Neuron (in vitro differentiated cells): Measurements from ENCODE around the gene CALCR.

Source experiments
- H2AFZ ChIP-seq: one replicate; pipeline ENCODE4 v1.6.1; 2013; ENCODE audit warnings: low read depth, mild to moderate bottlenecking, inconsistent platforms, low read length, moderate library complexity
- H3K27me3 ChIP-seq: one replicate; pipeline ENCODE4 v1.6.1; 2013; ENCODE audit warnings: low read length; ENCODE audit not compliant: insufficient read depth
- H3K36me3 ChIP-seq: one replicate; pipeline ENCODE4 v1.6.1; 2013; ENCODE audit warnings: low read length; ENCODE audit not compliant: insufficient read depth
- H3K4me1 ChIP-seq: one replicate; pipeline ENCODE4 v1.6.1; 2013; ENCODE audit warnings: low read length; ENCODE audit not compliant: insufficient read depth
- H3K4me3 ChIP-seq: 2 replicates; pipeline ENCODE4 v1.5.1; 2013; ENCODE audit warnings: mild to moderate bottlenecking, low read length, moderate library complexity
- H3K9me3 ChIP-seq: one replicate; pipeline ENCODE4 v1.6.1; 2013; ENCODE audit warnings: low read length

CALCR gene

GRCh38 chr7:93578762-93579161, 4.2 kb upstream of the CALCR start:
- Histone ChIP-seq H3K27me3 (peaks cover 22% of the 10 kb centered on the region), H3K4me1 (peaks cover 6% of the 10 kb centered on the region), H3K4me3 (no peak overlapping the region), H3K36me3 (no peaks in the 10 kb centered on the region), H3K9me3 (no peaks in the 10 kb centered on the region), H2AFZ (no peak overlapping the region)

- Histone ChIP-seq H3K4me3 (peak overlapping the region; percentile 57), H3K27me3 (peaks cover 25% of the 10 kb centered on the region), H2AFZ (peak overlapping the region; percentile 84)
Measured at GRCh38 chr7:93575555-93576399, 1.3 kb upstream of the CALCR start.

DNA sequence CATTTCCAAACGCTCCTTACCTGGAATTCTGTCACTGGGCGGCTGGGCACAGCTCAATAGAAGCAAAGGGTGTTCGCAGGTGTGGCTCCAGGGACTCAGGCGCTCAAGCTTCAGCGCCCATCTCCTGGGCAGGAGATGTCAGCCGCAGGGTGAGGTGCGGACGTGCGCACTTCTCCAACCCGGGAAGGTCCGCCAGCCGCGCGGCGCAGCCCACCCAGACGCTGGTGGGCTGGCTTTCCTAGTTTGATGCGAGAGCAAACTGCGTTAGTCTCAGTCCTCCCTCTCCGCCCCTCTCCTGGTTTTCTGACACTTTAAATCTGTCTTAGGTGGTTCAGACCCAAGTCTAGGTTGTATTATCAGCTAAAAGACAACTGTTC, 267 bp downstream of the CALCR start:
- Histone ChIP-seq H3K4me3 (peak overlapping the region; percentile 57), H3K36me3 (no peaks in the 10 kb centered on the region), H3K27me3 (peaks cover 25% of the 10 kb centered on the region), H2AFZ (peak overlapping the region; percentile 84), H3K4me1 (peaks cover 12% of the 10 kb centered on the region), H3K9me3 (no peaks in the 10 kb centered on the region)

More at GRCh38 chr7:93575555-93576399, 1.3 kb upstream of the CALCR start:
- Histone ChIP-seq H3K9me3 (no peaks in the 10 kb centered on the region), H3K4me1 (peaks cover 6% of the 10 kb centered on the region), H3K36me3 (no peaks in the 10 kb centered on the region)

GRCh38 chr7:93569189-93569588, 5.3 kb downstream of the CALCR start:
- peaks cover 13% of the 10 kb centered on the region for H3K4me1 ChIP-seq
- H3K36me3 ChIP-seq = no peaks in the 10 kb centered on the region
- H3K27me3 ChIP-seq = peaks cover 7% of the 10 kb centered on the region
- H2AFZ ChIP-seq = no peak overlapping the region
- H3K4me3 ChIP-seq = no peak overlapping the region
- no peaks in the 10 kb centered on the region for H3K9me3 ChIP-seq

GRCh38 chr7:93566876-93567275, 7.6 kb downstream of the CALCR start:
- Histone ChIP-seq H3K4me1 (peaks cover 11% of the 10 kb centered on the region), H3K27me3 (no peaks in the 10 kb centered on the region), H3K9me3 (no peaks in the 10 kb centered on the region), H3K36me3 (no peaks in the 10 kb centered on the region), H3K4me3 (no peak overlapping the region), H2AFZ (no peak overlapping the region)

- Histone ChIP-seq H2AFZ (no peak overlapping the region), H3K36me3 (no peaks in the 10 kb centered on the region), H3K9me3 (no peaks in the 10 kb centered on the region), H3K27me3 (no peaks in the 10 kb centered on the region), H3K4me3 (no peak overlapping the region), H3K4me1 (no peaks in the 10 kb centered on the region)
Measured at GRCh38 chr7:93563584-93563983, 10.9 kb downstream of the CALCR start.

GRCh38 chr7:93562936-93563335, 11.6 kb downstream of the CALCR start:
- Histone ChIP-seq H2AFZ (no peak overlapping the region), H3K27me3 (no peaks in the 10 kb centered on the region), H3K4me3 (no peak overlapping the region), H3K4me1 (no peaks in the 10 kb centered on the region), H3K9me3 (no peaks in the 10 kb centered on the region), H3K36me3 (no peaks in the 10 kb centered on the region)

GRCh38 chr7:93562106-93562505, 12.4 kb downstream of the CALCR start:
- H3K36me3 ChIP-seq = no peaks in the 10 kb centered on the region
- no peak overlapping the region for H3K4me3 ChIP-seq
- no peaks in the 10 kb centered on the region for H3K27me3 ChIP-seq
- no peaks in the 10 kb centered on the region for H3K4me1 ChIP-seq
- H2AFZ ChIP-seq = no peak overlapping the region
- H3K9me3 ChIP-seq = no peaks in the 10 kb centered on the region

GRCh38 chr7:93559639-93560491, 14.7 kb downstream of the CALCR start:
- H3K36me3 ChIP-seq = no peaks in the 10 kb centered on the region
- no peaks in the 10 kb centered on the region for H3K27me3 ChIP-seq
- no peak overlapping the region for H3K4me3 ChIP-seq
- H3K9me3 ChIP-seq = no peaks in the 10 kb centered on the region
- H3K4me1 ChIP-seq = no peaks in the 10 kb centered on the region
- H2AFZ ChIP-seq = no peak overlapping the region

- H3K27me3 ChIP-seq = no peaks in the 10 kb centered on the region
- H3K4me3 ChIP-seq = no peak overlapping the region
- no peaks in the 10 kb centered on the region for H3K36me3 ChIP-seq
- no peaks in the 10 kb centered on the region for H3K4me1 ChIP-seq
- no peak overlapping the region for H2AFZ ChIP-seq
- H3K9me3 ChIP-seq = no peaks in the 10 kb centered on the region
Measured at GRCh38 chr7:93558705-93559614, 15.6 kb downstream of the CALCR start.

DNA sequence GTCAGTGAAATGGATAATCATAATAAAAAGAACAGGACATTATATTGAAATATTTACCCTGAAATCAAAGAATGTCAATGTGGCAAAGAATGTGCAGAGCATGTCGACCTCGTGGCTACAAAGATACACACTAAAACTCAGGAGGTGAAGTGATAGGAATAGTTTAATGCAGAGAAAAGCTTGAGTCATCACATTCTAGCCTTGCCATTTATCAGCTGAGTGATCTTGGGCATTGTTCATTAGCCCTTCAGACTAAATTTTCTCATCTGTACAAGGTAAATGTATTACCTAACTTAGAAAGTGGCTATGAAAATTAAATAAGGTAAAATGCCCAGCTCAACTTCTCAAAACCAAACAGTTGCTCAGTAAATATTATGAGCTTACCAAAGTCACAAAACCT, 22.6 kb downstream of the CALCR start:
- H3K4me3 ChIP-seq = no peak overlapping the region
- H2AFZ ChIP-seq = no peak overlapping the region
- no peaks in the 10 kb centered on the region for H3K4me1 ChIP-seq
- H3K9me3 ChIP-seq = no peaks in the 10 kb centered on the region
- H3K36me3 ChIP-seq = no peaks in the 10 kb centered on the region
- H3K27me3 ChIP-seq = no peaks in the 10 kb centered on the region

DNA sequence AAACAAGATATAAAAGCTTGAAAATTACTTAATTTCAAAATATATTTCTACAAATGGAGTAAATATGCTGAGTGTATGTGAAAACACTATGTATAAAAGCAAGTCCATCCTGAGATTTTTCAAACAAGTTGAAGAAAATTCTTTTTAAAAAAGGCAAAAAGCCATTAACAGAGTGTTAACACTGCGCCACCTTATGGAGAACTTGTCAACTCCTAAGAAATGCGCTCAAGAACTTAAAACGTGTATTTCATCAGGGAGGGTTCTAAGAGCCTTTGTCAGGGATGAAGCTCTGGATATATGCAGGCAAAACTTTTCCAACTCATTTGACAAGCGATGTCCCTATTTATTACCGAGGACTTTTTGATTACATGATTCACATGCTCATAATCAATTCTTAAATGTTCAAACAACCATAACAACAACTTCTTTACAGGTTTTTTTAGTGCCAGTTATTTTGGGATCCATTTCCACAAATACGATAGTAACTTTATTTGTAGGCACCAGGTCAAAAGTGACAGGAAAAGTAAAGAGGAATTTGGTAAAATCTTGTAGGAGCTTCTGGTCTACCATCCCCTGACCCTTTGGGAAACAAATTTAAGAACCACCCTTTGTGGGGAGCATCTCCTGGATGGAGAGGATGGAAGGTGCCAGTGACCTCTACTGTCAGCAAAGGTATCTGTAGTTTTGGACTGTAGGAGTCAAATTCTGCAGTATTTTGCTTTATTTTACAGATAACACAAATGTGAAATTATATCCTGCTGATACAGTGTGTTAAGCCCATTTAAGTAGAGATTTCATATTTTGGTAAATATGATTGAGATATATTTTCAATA, 23.2 kb downstream of the CALCR start:
- H3K4me1 ChIP-seq = no peaks in the 10 kb centered on the region
- no peak overlapping the region for H3K4me3 ChIP-seq
- H3K27me3 ChIP-seq = no peaks in the 10 kb centered on the region
- H3K36me3 ChIP-seq = no peaks in the 10 kb centered on the region
- no peaks in the 10 kb centered on the region for H3K9me3 ChIP-seq
- H2AFZ ChIP-seq = no peak overlapping the region
